Adrenal gland (tissue), 5 donors: ENCODE measurements around the gene LSM12.

ENCODE experiments used
- POLR2A ChIP-seq, 2 donors: fragments of 450-650 bp; IDR thresholded peaks; one replicate each; pipeline ENCODE4 v1.6.1; 2017; ENCODE audit warnings: antibody characterized with exemption in 2 of 2, mild to moderate bottlenecking in 2 of 2, moderate library complexity in 1 of 2
- TF ChIP-seq, protein P1 (sequence below), 6 experiments: fragments of 450-650 bp in 4 of 6; fragments of 200-600 bp in 2 of 6; sonication (generic) in 1 of 6; IDR thresholded peaks; 1 replicate in 5 of 6; 2 replicates in 1 of 6; pipeline versions ENCODE4 v1.5.1 to v1.8.0; 2016 to 2021; ENCODE audit warnings: antibody characterized with exemption in 6 of 6, mild to moderate bottlenecking in 2 of 6, moderate library complexity in 1 of 6
- donor health status: DM: no; HTN: no; CAD: no.

DNA sequence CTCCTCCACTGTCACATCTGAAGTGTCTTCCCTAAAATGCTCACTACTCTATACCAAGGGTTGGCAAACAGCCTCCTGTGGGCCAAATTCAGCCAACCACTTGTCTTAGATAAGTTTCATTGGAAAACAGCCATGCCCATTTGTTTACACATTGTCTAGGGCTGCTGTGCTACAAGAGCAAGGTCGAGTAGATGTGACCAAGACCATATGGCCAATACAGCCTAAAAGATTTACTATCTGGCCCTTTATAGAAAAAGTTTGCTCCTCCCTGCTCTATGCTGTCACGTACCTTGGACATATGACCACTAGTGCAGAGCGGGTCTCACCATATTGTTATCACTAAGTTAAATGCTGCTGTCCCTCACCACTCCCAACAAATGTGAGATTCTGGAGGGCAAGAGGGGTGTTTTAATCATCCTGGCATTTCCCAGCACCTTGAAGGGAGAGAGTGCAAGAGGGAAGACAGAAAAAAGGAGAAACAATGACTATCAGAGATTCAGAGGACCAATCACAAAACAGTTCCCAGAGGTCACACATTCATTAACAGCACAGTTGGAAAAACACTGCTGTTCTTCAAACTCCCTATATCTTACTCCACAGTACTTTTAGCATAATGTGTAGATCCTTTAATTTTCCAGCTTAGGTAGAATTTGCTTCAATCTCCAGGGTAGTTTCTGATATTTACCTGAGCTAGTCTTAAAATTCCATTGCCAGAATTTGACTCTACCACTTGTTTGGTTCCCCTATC is 13.2 kb downstream of the LSM12 start:
- no peak for TF ChIP-seq POLR2A (IDR thresholded peaks at IDR 0.05)
- TF ChIP-seq, protein P1, sequence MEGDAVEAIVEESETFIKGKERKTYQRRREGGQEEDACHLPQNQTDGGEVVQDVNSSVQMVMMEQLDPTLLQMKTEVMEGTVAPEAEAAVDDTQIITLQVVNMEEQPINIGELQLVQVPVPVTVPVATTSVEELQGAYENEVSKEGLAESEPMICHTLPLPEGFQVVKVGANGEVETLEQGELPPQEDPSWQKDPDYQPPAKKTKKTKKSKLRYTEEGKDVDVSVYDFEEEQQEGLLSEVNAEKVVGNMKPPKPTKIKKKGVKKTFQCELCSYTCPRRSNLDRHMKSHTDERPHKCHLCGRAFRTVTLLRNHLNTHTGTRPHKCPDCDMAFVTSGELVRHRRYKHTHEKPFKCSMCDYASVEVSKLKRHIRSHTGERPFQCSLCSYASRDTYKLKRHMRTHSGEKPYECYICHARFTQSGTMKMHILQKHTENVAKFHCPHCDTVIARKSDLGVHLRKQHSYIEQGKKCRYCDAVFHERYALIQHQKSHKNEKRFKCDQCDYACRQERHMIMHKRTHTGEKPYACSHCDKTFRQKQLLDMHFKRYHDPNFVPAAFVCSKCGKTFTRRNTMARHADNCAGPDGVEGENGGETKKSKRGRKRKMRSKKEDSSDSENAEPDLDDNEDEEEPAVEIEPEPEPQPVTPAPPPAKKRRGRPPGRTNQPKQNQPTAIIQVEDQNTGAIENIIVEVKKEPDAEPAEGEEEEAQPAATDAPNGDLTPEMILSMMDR (IDR thresholded peaks at IDR 0.05), result no peak
